HEK293T (cell line): ENCODE data around the gene LSR.

Experiments
- CTCF ChIA-PET: fragments of 350-600 bp; formaldehyde crosslinking; extraction: SDS; loops from one replicate; lab custom pipeline; 2021; ENCODE audit warnings: antibody characterized with exemption, inconsistent platforms; lab: Yijun Ruan, JAX
- POLR2A ChIA-PET: fragments of 350-600 bp; formaldehyde crosslinking; extraction: SDS; loops from one replicate; lab custom pipeline; 2020; ENCODE audit warnings: antibody characterized with exemption, inconsistent platforms; lab: Yijun Ruan, JAX
- DNase-seq: peaks from one replicate; pipeline ENCODE4 v3.0.0; 2012; ENCODE audit warnings: mixed read lengths; ENCODE audit errors: extremely low spot score
- ARNT ChIP-seq: fragments of 450-650 bp; IDR thresholded peaks from 2 replicates; pipeline ENCODE4 v1.6.1; 2017; ENCODE audit warnings: mild to moderate bottlenecking
- BHLHE40 ChIP-seq: fragments of 450-650 bp; IDR thresholded peaks from 2 replicates; pipeline ENCODE4 v1.6.1; 2016; ENCODE audit warnings: mild to moderate bottlenecking, moderate library complexity, borderline replicate concordance
- CTBP1 ChIP-seq: fragments of 450-650 bp; IDR thresholded peaks from 2 replicates; pipeline ENCODE4 v1.6.1; 2016; ENCODE audit warnings: borderline replicate concordance
- ELF4 ChIP-seq: fragments of 450-650 bp; IDR thresholded peaks from 2 replicates; pipeline ENCODE4 v1.6.1; 2017; ENCODE audit warnings: antibody characterized with exemption
- FOXA1 ChIP-seq: fragments of 450-650 bp; IDR thresholded peaks from 2 replicates; pipeline ENCODE4 v1.6.1; 2016; ENCODE audit warnings: mild to moderate bottlenecking
- FOXK2 ChIP-seq: fragments of 450-650 bp; IDR thresholded peaks from 2 replicates; pipeline ENCODE4 v1.6.1; 2016; ENCODE audit warnings: mild to moderate bottlenecking
- FOXM1 ChIP-seq: fragments of 450-650 bp; IDR thresholded peaks from 2 replicates; pipeline ENCODE4 v1.6.1; 2017; ENCODE audit warnings: mild to moderate bottlenecking, borderline replicate concordance
- HDGF ChIP-seq: fragments of 450-650 bp; IDR thresholded peaks from 2 replicates; pipeline ENCODE4 v1.6.1; 2017; ENCODE audit warnings: antibody characterized with exemption, borderline replicate concordance
- L3MBTL2 ChIP-seq: fragments of 450-650 bp; conservative IDR thresholded peaks from 2 replicates; pipeline ENCODE4 v1.6.1; 2016; ENCODE audit warnings: mild to moderate bottlenecking
- LEF1 ChIP-seq: fragments of 450-650 bp; IDR thresholded peaks from 2 replicates; pipeline ENCODE4 v1.6.1; 2017; ENCODE audit warnings: mild to moderate bottlenecking, borderline replicate concordance
- NFRKB ChIP-seq: fragments of 450-650 bp; IDR thresholded peaks from 2 replicates; pipeline ENCODE4 v1.6.1; 2016; ENCODE audit warnings: mild to moderate bottlenecking, moderate library complexity
- SP1 ChIP-seq: fragments of 450-650 bp; IDR thresholded peaks from 2 replicates; pipeline ENCODE4 v1.6.1; 2017
- SUZ12 ChIP-seq: fragments of 450-650 bp; IDR thresholded peaks from 2 replicates; pipeline ENCODE4 v1.6.1; 2016; ENCODE audit warnings: mild to moderate bottlenecking
- TARDBP ChIP-seq: fragments of 450-650 bp; IDR thresholded peaks from 2 replicates; pipeline ENCODE4 v1.6.1; 2016
- ZNF384 ChIP-seq: fragments of 450-650 bp; IDR thresholded peaks from 2 replicates; pipeline ENCODE4 v1.6.1; 2016
- TF ChIP-seq, protein P1 (sequence below): fragments of 450-650 bp; IDR thresholded peaks from 2 replicates; pipeline ENCODE4 v1.6.1; 2016

The LSR gene

DNA sequence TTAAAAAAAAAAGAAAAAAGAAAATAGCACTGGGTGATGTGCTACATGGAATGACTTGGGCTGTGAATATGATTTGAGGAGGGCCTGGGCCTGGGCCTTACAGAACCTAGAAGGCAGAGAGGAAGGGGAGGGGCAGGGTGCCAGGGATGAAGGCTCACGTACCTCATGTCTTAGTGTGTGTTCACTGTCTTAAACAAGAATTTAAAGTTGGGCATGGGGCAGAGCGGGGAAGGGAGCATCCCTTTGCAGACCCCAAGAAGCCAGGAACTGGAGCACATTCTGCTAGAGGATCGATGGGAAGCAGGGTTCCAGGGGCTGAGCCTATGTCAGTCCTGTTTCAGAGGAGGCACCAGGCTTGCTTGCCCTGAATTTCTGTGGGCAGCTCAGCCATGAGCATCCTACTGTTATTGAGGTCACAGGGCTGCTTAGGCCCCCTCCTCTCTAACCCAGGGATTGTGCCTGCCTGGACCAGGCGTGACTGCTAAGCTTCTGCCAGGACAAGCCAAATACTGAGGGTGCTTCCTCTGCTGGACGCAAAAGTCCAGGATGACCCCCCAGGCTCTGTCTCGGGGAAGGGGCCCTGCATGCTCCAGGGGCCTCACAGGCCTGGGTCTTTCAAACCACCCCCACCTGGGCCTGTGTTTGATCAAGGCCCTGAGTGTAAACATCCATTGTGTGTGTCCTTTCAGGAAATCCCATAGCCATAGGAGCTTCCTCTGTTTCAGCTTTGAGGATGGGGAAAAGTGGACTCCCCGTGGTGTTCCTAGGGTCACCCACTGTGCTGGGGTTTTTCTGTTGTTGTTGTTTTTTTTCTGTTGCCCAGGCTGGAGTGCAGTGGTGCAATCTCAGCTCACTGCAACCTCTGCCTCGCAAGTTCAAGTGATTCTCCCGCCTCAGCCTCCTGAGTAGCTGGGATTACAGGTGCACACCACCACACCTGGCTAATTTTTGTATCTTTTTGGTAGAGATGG, 4.8 kb downstream of the LSR start:
- POLR2A ChIA-PET: no interaction called here
- DNase-seq: no peak
- no peak for TF ChIP-seq L3MBTL2
- TF ChIP-seq NFRKB: no peak
- no peak for TF ChIP-seq SP1
- no peak for TF ChIP-seq SUZ12
- TF ChIP-seq BHLHE40: no peak
- TF ChIP-seq CTBP1: no peak
- TF ChIP-seq FOXA1: no peak
- TF ChIP-seq FOXK2: no peak
- TF ChIP-seq LEF1: no peak
- TF ChIP-seq ELF4: no peak
- TF ChIP-seq TARDBP: no peak
- TF ChIP-seq, protein P1, sequence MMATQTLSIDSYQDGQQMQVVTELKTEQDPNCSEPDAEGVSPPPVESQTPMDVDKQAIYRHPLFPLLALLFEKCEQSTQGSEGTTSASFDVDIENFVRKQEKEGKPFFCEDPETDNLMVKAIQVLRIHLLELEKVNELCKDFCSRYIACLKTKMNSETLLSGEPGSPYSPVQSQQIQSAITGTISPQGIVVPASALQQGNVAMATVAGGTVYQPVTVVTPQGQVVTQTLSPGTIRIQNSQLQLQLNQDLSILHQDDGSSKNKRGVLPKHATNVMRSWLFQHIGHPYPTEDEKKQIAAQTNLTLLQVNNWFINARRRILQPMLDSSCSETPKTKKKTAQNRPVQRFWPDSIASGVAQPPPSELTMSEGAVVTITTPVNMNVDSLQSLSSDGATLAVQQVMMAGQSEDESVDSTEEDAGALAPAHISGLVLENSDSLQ: no peak
- no peak for TF ChIP-seq ARNT
- CTCF ChIA-PET: no interaction called here

DNA sequence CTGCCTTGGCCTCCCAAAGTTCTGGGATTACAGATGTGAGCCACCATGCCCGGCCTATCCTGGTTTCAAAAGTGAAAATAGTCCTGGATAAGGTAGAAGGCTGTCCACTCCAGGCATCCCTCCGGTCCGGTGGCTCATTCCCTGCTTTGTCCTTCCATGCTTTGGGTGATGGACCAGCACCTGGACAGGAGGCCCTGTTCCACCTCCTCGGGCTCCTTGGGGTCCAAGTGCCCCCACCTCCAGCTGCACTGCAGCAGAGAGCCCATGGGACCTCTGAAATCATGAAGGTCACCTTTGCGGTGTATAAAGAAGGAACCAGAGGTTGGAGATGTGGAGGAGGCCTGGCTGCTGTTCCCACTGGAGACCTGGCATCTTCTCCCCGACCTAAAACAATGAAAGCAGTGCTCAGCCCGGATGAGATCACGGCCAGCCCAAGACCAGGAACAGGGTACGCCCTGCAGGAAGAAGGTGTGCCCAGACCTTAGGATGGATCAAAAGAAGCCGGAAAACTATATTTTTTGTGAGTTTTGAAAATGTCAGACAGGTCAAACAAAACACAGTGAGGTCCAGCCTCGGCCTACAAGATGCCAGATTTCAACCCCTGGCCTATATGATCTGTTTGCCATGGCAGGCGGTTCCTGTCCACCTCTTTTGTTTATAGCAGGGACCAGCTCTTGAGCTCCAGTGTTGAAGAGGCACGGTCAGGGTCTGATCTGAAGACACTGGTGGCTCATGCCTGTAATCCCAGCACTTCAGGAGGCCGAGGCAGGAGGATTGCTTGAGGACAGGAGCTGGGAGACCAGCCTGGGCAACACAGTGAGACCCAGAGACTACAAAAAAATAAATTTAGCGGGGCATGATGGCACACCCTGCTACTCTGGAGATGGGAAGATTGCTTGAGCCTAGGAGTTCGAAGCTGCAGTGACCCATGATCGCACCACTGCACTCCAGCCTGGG, 5.8 kb downstream of the LSR start:
- ChIA-PET CTCF (no interaction called here), POLR2A (interaction anchor here (1.8 kb wide), 1 partner anchor 10 kb away, joined by 6 read pairs; no protein-coding TSS in a partner anchor)

DNA sequence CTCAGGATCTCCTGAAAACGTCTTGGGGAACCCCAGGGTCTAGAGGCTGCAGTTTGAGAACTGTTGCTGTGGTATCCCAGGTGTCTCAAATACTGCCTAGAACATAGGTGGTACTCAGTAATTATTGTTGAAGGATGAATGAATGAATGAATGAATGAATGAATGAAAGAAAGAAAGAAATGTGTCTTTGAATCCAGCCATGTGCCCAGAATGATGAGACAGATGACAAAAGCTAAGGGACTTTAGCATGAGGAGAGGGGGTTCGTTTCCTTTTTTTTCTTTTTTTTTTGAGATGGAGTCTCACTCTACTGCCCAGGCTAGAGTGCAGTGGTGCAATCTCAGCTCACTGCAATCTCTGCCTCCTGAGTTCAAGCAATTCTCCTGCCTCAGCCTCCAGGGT, 7.8 kb downstream of the LSR start:
- ChIA-PET CTCF (no interaction called here), POLR2A (interaction anchor here (1.8 kb wide), 1 partner anchor 8 kb away, joined by 6 read pairs; no protein-coding TSS in a partner anchor)
- no peak for DNase-seq
- TF ChIP-seq FOXK2: no peak
- no peak for TF ChIP-seq SUZ12
- TF ChIP-seq SP1: no peak
- TF ChIP-seq FOXM1: no peak
- no peak for TF ChIP-seq ARNT
- TF ChIP-seq CTBP1: no peak
- TF ChIP-seq NFRKB: no peak
- no peak for TF ChIP-seq ZNF384
- TF ChIP-seq TARDBP: no peak
- no peak for TF ChIP-seq L3MBTL2
- TF ChIP-seq HDGF: no peak
- TF ChIP-seq ELF4: no peak
- no peak for TF ChIP-seq LEF1

More for the DNA sequence above, 5.8 kb downstream of the LSR start:
- TF ChIP-seq FOXA1: no peak
- TF ChIP-seq SUZ12: no peak
- TF ChIP-seq ZNF384: no peak
- TF ChIP-seq ARNT: no peak
- TF ChIP-seq L3MBTL2: no peak
- no peak for TF ChIP-seq FOXK2
- DNase-seq: no peak

DNA sequence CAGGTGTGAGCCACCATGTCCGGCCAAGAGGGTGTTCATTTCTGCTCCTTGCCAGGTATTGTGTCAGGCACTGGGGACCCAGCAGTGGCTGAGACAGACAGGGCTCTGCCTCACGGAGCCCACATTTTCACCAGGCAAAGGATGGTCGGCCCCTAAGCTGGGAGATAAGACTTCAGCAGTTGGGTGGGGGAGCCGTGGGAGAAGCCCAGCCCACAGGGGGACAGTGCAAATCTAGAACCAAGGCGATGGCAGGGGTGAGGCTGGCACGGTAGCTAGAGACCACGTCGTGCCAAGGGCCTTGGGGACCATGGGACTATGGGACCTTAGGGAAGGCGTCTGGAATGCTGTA, 8.3 kb downstream of the LSR start:
- CTCF ChIA-PET: no interaction called here

DNA sequence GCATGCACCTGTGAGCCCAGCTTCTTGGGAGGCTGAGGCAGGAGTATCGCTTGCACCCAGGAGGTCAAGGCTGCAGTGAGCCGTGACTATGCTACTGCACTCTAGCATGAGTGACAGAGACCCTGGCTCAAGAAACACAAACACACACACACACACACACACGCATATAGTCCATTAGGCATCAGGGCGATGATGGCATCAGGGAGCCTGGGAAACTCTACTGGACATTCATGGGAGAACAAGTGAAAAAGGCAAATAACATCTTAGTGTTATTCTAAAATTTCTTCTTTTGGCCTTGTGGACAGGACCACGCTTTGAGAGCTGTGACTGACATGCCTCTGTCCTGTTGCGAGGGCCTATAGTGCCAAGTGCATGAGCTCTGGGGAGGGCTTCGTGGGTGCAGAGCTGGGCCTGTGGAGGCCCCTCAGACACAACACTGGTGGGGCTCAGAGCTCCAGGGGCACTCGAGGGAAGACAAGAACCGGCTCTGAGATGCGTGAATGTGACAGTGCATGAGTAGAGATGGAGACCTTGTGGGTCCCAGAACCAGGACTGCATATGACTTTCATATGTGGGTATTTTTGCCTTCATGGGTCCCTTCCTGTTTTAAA, 12.0 kb downstream of the LSR start:
- ChIA-PET CTCF (no interaction called here), POLR2A (interaction anchor here (1.6 kb wide), 1 partner anchor 10 kb away, joined by 5 read pairs; no protein-coding TSS in a partner anchor)
- no peak for DNase-seq
- TF ChIP-seq FOXK2: no peak
- no peak for TF ChIP-seq LEF1
- no peak for TF ChIP-seq SUZ12
- no peak for TF ChIP-seq CTBP1
- no peak for TF ChIP-seq ARNT
- no peak for TF ChIP-seq ZNF384
- TF ChIP-seq, protein P1: no peak
- no peak for TF ChIP-seq L3MBTL2
- no peak for TF ChIP-seq HDGF

More for the DNA sequence above, 8.3 kb downstream of the LSR start:
- TF ChIP-seq LEF1 (no peak), L3MBTL2 (no peak), BHLHE40 (no peak)
- TF ChIP-seq, protein P1: no peak
- POLR2A ChIA-PET: no interaction called here
- DNase-seq: no peak
